GM12878 (cell line): ENCODE results near the gene ARHGEF1. TPM values are rescaled to one million over a fixed set of nuclear protein-coding genes. Genes with fewer than 3 reads are reported as not detected.

Experiments
- ATAC-seq: fragments of 200-7000 bp; cut with Tn5 transposase; 3 replicates; pipeline ENCODE4 v1.9.1; 2020; ENCODE audit warnings: mild to moderate bottlenecking, moderate library complexity
- Bru-seq: library from RNA; stranded (reverse); fragments of 400-500 nt; gene quantifications from one replicate; lab custom pipeline; 2021; lab: Mats Ljungman, UMichigan
- BruChase-seq, 2 experiments: library from RNA; stranded (reverse); fragments of 400-500 nt; gene quantifications; one replicate each; lab custom pipeline; 2021; lab: Mats Ljungman, UMichigan
- BruUV-seq: library from RNA; stranded (reverse); fragments of 400-500 nt; replicated peaks from 2 replicates; lab custom pipeline; 2021; lab: Mats Ljungman, UMichigan
- CTCF ChIA-PET: fragments of 300-600 bp; sonication (Branson Sonifier 250); formaldehyde crosslinking; extraction: SDS; loops from one replicate; lab custom pipeline; 2021; ENCODE audit warnings: inconsistent platforms; lab: Yijun Ruan, JAX
- POLR2A ChIA-PET: fragments of 350-600 bp; formaldehyde crosslinking; extraction: SDS; loops from one replicate; lab custom pipeline; 2021; ENCODE audit warnings: inconsistent platforms; lab: Charles Lee
- RAD21 ChIA-PET: fragments of 300-600 bp; sonication (Branson Sonifier 250); formaldehyde crosslinking; loops from one replicate; lab custom pipeline; 2023; ENCODE audit warnings: antibody characterized with exemption; ENCODE audit not compliant: unreplicated experiment; lab: Charles Lee
- SMC1A ChIA-PET: fragments of 300-600 bp; sonication (Branson Sonifier 250); formaldehyde crosslinking; loops from one replicate; lab custom pipeline; 2023; ENCODE audit not compliant: unreplicated experiment, uncharacterized antibody; lab: Charles Lee
- DNase-seq: peaks from one replicate; pipeline ENCODE4 v3.0.0-alpha.2; 2011; ENCODE audit warnings: low read depth, low spot score
- FAIRE-seq: peaks from 3 replicates; lab custom pipeline; 2011; peaks lifted over from hg19 to GRCh38; lab: Jason Lieb, UNC
- H2AFZ ChIP-seq: 2 replicates; pipeline ENCODE4 v1.6.0; 2011; ENCODE audit warnings: low read depth, low read length, control low read depth; ENCODE audit not compliant: control insufficient read depth
- H3K27ac ChIP-seq: 2 replicates; pipeline ENCODE4 v1.5.1; 2011; ENCODE audit warnings: control low read depth; ENCODE audit not compliant: control insufficient read depth, insufficient read depth
- H3K27me3 ChIP-seq, 2 experiments: replicated peaks in 1 of 2; 2 replicates each; pipeline versions ENCODE4 v1.6.0 to v1.6.1; 2011; ENCODE audit warnings: low read length in 1 of 2; ENCODE audit not compliant: control insufficient read depth in 2 of 2, insufficient read depth in 2 of 2
- H3K36me3 ChIP-seq, 2 experiments: 2 replicates each; pipeline ENCODE4 v1.5.1; 2011; ENCODE audit warnings: low read length in 1 of 2; ENCODE audit not compliant: control insufficient read depth in 2 of 2, insufficient read depth in 2 of 2
- H3K4me1 ChIP-seq: 2 replicates; pipeline ENCODE4 v1.6.1; 2011; ENCODE audit warnings: mild to moderate bottlenecking, low read length, moderate library complexity, mixed read lengths; ENCODE audit not compliant: control insufficient read depth, insufficient read depth
- H3K4me2 ChIP-seq: 2 replicates; pipeline ENCODE4 v1.6.0; 2011; ENCODE audit warnings: control low read depth; ENCODE audit not compliant: control insufficient read depth, insufficient read depth
- H3K4me3 ChIP-seq: fragments of 200-600 bp; sonication (generic); 2 replicates; pipeline ENCODE4 v1.5.1; 2016
- H3K79me2 ChIP-seq: 2 replicates; pipeline ENCODE4 v1.6.0; 2011; ENCODE audit warnings: low read length; ENCODE audit not compliant: control insufficient read depth, insufficient read depth
- H3K9ac ChIP-seq: 2 replicates; pipeline ENCODE4 v1.8.0; 2011; ENCODE audit warnings: low read length, control low read depth, mixed read lengths; ENCODE audit not compliant: control insufficient read depth, insufficient read depth
- H3K9me3 ChIP-seq: replicated peaks from 3 replicates; pipeline ENCODE4 v1.5.1; 2011; ENCODE audit warnings: mild to moderate bottlenecking, low read length; ENCODE audit not compliant: control insufficient read depth, insufficient read depth
- H4K20me1 ChIP-seq: 2 replicates; pipeline ENCODE4 v1.6.0; 2011; ENCODE audit not compliant: control insufficient read depth, insufficient read depth
- ASH2L ChIP-seq: fragments of 300-600, 200-600 bp; sonication (generic); IDR thresholded peaks from 2 replicates; pipeline ENCODE4 v1.6.1; 2017; ENCODE audit warnings: low read depth, mild to moderate bottlenecking, borderline replicate concordance
- CHD4 ChIP-seq: fragments of 200-600 bp; sonication (generic); IDR thresholded peaks from 2 replicates; pipeline ENCODE4 v1.6.1; 2016; ENCODE audit warnings: mild to moderate bottlenecking
- EED ChIP-seq: sonication (generic); IDR thresholded peaks from 2 replicates; pipeline ENCODE4 v1.6.1; 2016; ENCODE audit warnings: antibody characterized with exemption, low read depth
- IKZF1 ChIP-seq: fragments of 450-650 bp; conservative IDR thresholded peaks from 2 replicates; pipeline ENCODE4 v1.6.1; 2017; ENCODE audit warnings: antibody characterized with exemption, mild to moderate bottlenecking
- MYC ChIP-seq: IDR thresholded peaks from 2 replicates; pipeline ENCODE4 v1.6.1; 2011; ENCODE audit warnings: mild to moderate bottlenecking, low read length, moderate library complexity, inconsistent platforms; ENCODE audit not compliant: insufficient read depth, insufficient replicate concordance, insufficient read length, severe bottlenecking
- POLR2A ChIP-seq: IDR thresholded peaks from 2 replicates; pipeline ENCODE4 v1.6.1; 2011; ENCODE audit warnings: low read depth, mild to moderate bottlenecking, low read length
- SPI1 ChIP-seq: IDR thresholded peaks from 2 replicates; pipeline ENCODE4 v1.6.1; 2011; ENCODE audit warnings: low read depth, mild to moderate bottlenecking, low read length, moderate library complexity, borderline replicate concordance; ENCODE audit not compliant: insufficient read depth
- SREBF2 ChIP-seq: IDR thresholded peaks from 2 replicates; pipeline ENCODE4 v1.6.1; 2012; ENCODE audit warnings: mild to moderate bottlenecking, low read length
- WGBS: methylation state at CpG from one replicate; pipeline ENCODE4 v1.1.6; 2016; ENCODE audit warnings: low lambda C conversion rate; ENCODE audit not compliant: insufficient replicate concordance, insufficient coverage; ENCODE audit errors: missing lambda C conversion rate; 5-methylcytosine and 5-hydroxymethylcytosine counted together
- in situ Hi-C: fragments of 300-500 bp; cut with MboI; formaldehyde crosslinking; loops from 9 replicates; pipeline ENCODE4 v1.14.3; 2018; ENCODE audit warnings: mixed read lengths
- intact Hi-C: fragments of 100-400 bp; cut with micrococcal nuclease; formaldehyde crosslinking; loops from one replicate; pipeline ENCODE4 v1.14.2; 2022; ENCODE audit not compliant: unreplicated experiment
- long read RNA-seq, 2 experiments: library from polyadenylated mRNA; unstranded; transcript quantifications; one replicate each; pipeline ENCODE4 v2.0.0, GENCODE V29; 2019 to 2020
- polyA minus RNA-seq, 3 experiments: library from RNA; depleted of rRNA, polyadenylated mRNA; stranded (reverse); fragments of >200 nt; gene quantifications; 2 replicates each; pipeline ENCODE4 v1.2.3, GENCODE V29; 2011
- polyA plus RNA-seq, 11 experiments: library from polyadenylated mRNA; depleted of rRNA in 4 of 11; unstranded in 6 of 11; stranded (reverse) in 5 of 11; fragments of >200 nt; fragmentation: Nextera tagmentation in 4 of 11; fragmentation: Illumina TruSeq in 1 of 11; extraction: Ambion mirVana in 4 of 11; extraction: Trizol in 1 of 11; gene quantifications; 1 replicate in 1 of 11; 2 replicates in 10 of 11; pipeline versions ENCODE4 v1.2.1 to v1.2.3, GENCODE V29; 2011 to 2016; ENCODE audit warnings: inconsistent platforms in 2 of 11, missing spikeins in 2 of 11, low read depth in 1 of 11
- total RNA-seq, 4 experiments: library from RNA; depleted of rRNA in 3 of 4; stranded (reverse); fragments of >200 nt in 3 of 4; fragmentation: Illumina TruSeq in 1 of 4; extraction: Trizol in 1 of 4; gene quantifications; 2 replicates each; pipeline versions ENCODE4 v1.2.1 to v1.2.3, GENCODE V29; 2013 to 2021
- TF ChIP-seq, protein P1 (sequence below): IDR thresholded peaks from 2 replicates; pipeline ENCODE4 v1.6.1; 2011; ENCODE audit warnings: borderline replicate concordance, low read depth, mild to moderate bottlenecking, moderate library complexity, low read length; ENCODE audit not compliant: insufficient read depth, poor library complexity, severe bottlenecking
- TF ChIP-seq, protein P2 (sequence below): fragments of 450-650 bp; conservative IDR thresholded peaks from 2 replicates; pipeline ENCODE4 v1.6.1; 2017; ENCODE audit warnings: mild to moderate bottlenecking, moderate library complexity

ARHGEF1 gene, protein sequence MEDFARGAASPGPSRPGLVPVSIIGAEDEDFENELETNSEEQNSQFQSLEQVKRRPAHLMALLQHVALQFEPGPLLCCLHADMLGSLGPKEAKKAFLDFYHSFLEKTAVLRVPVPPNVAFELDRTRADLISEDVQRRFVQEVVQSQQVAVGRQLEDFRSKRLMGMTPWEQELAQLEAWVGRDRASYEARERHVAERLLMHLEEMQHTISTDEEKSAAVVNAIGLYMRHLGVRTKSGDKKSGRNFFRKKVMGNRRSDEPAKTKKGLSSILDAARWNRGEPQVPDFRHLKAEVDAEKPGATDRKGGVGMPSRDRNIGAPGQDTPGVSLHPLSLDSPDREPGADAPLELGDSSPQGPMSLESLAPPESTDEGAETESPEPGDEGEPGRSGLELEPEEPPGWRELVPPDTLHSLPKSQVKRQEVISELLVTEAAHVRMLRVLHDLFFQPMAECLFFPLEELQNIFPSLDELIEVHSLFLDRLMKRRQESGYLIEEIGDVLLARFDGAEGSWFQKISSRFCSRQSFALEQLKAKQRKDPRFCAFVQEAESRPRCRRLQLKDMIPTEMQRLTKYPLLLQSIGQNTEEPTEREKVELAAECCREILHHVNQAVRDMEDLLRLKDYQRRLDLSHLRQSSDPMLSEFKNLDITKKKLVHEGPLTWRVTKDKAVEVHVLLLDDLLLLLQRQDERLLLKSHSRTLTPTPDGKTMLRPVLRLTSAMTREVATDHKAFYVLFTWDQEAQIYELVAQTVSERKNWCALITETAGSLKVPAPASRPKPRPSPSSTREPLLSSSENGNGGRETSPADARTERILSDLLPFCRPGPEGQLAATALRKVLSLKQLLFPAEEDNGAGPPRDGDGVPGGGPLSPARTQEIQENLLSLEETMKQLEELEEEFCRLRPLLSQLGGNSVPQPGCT
- 129 and 142 TPM in 2 replicates for total RNA-seq (2013; cell fraction: nucleolus; rRNA removed)
- 63.3 and 67.8 TPM in 2 replicates for total RNA-seq (2014; rRNA removed)
- total RNA-seq (2014; rRNA removed; fragmentation: Illumina TruSeq; extraction: Trizol), result 21.2 and 21.7 TPM in 2 replicates
- 185 and 207 TPM in 2 replicates for total RNA-seq (2021)
- polyA plus RNA-seq (2011; ENCODE audit: low read depth), result 58.7 TPM
- 22.5 and 40.1 TPM in 2 replicates for polyA plus RNA-seq (2011; rRNA removed)
- polyA plus RNA-seq (2011; cell fraction: cytosol; rRNA removed), result 52.3 and 74.7 TPM in 2 replicates
- polyA plus RNA-seq (2011; cell fraction: nucleus; rRNA removed), result 425 and 583 TPM in 2 replicates
- 158 and 192 TPM in 2 replicates for polyA plus RNA-seq (2012)
- 13.4 and 35.3 TPM in 2 replicates for polyA plus RNA-seq (2014; fragmentation: Illumina TruSeq; extraction: Trizol)
- polyA plus RNA-seq (2014; fragmentation: Nextera tagmentation; extraction: Ambion mirVana), result 1 to 10 TPM; 1.2 to 5.9 TPM
- 151 and 182 TPM in 2 replicates for polyA plus RNA-seq (2014; rRNA removed)
- polyA plus RNA-seq (2016; fragmentation: Nextera tagmentation; extraction: Ambion mirVana), result 100 to 1,000 TPM in 1 of 2 experiments, 10 to 100 TPM in 1; 89.7 to 110 TPM
- polyA minus RNA-seq (2011; rRNA and poly(A)+ RNA removed), result 21.7 and 42.7 TPM in 2 replicates
- 28.9 and 30.2 TPM in 2 replicates for polyA minus RNA-seq (2011; cell fraction: cytosol; rRNA and poly(A)+ RNA removed)
- polyA minus RNA-seq (2011; cell fraction: nucleus; rRNA and poly(A)+ RNA removed), result 40.9 and 71.2 TPM in 2 replicates
- percentile 82 among the genes with signal in this experiment for Bru-seq, nascent RNA
- BruChase-seq, experiment 1, labeled RNA remaining after a 6-hour chase, result percentile 93 among the genes with signal in this experiment
- percentile 85 among the genes with signal in this experiment for BruChase-seq, experiment 2, labeled RNA remaining after a 2-hour chase
- long read RNA-seq, experiment 1, transcript ARHGEF1-203 (29 exons, 3,243 nt), result major isoform, 7 of 26 reads
- long read RNA-seq, experiment 1, partial matches to known transcripts, result 3 of 26 reads
- long read RNA-seq, experiment 1, other reads (novel, unspliced or antisense), result 15 of 26 reads
- long read RNA-seq, experiment 2, partial matches to known transcripts, result 1 of 2 reads
- long read RNA-seq, experiment 2, other reads (novel, unspliced or antisense), result 1 of 2 reads

DNA sequence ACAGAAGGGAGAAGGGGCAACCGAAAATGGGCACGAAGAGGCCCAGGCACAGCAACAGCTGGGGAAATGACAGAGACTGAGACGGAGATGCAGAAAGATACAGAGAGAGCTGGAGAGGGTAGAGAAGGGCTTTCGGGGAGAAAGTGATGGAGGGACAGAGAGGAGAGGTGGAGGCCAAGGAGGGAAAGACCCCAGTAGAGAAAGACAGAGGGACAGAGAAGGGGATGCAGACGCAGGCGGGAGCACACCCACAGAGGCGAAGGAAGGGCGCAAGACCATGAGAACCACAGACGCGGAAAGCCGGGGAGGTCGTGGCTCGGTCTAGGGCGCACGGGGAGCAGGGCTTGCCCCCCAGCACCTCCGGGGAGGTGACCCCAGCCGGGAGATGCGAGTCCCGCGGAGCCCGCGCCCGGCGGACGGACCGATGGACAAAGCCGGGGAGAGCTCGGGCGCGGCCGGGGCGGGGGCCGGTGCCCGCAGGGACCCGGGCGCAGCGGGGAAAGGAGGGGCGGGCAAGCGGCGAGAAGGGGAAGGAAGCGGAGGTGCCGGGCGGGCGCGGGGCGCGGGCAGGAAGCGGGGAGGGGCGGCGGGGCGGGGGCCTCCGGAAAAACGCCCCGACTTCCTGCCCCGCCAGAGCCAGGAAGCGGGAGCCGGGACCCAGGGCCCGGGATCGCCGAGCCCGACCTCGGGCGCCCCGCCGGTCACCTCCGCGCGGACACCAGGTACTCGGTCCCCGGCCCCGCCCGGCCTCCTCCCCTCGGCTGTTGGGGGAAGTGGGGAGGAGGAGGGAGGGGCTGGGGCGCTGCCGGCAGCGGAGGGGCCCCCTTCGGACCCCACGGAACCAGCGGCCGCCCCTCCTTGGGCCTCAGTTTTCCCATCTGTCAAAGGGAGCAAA lies at the start of gene ARHGEF1:
TSS of gene ARHGEF1 (plus strand) at position 617 of the 895 bp plus-strand sequence. CDS start 4,899 bp downstream, outside the sequence.
- Histone ChIP-seq H3K9me3 (no peaks in the 10 kb centered on the region), H4K20me1 (no peaks in the 10 kb centered on the region), H3K36me3 (peaks cover 4 to 7% of the 10 kb centered on the region in 2 experiments; a peak in 3 of 4 replicates), H2AFZ (peak within 1 kb of the TSS; percentile 42), H3K4me1 (peaks cover 34% of the 10 kb centered on the region), H3K27ac (peak within 1 kb of the TSS; percentile 87), H3K4me3 (peak within 1 kb of the TSS; percentile 89), H3K27me3 (no peaks in the 10 kb centered on the region), H3K4me2 (peak within 1 kb of the TSS; percentile 90), H3K9ac (peak within 1 kb of the TSS; percentile 73), H3K79me2 (peaks cover 73% of the 10 kb centered on the region)
- 0% methylated on average over 26 of the region's 80 CpGs for WGBS
- ChIA-PET SMC1A (interaction anchor here (0.7 to 2.1 kb wide), 2 partner anchors 20 to 23 kb away, joined by 3 to 6 read pairs; partner anchors contain the start of gene RPS19), CTCF (interaction anchor here (6.2 to 10.8 kb wide), 2 partner anchors 8 to 23 kb away, joined by 49 to 136 read pairs; partner anchors contain the start of genes CD79A and RPS19), POLR2A (interaction anchor here (0.6 to 6.9 kb wide), 8 partner anchors 10 to 623 kb away, joined by 3 to 90 read pairs (median 6); partner anchors contain the start of gene RPS19), RAD21 (interaction anchor here (7.1 kb wide), 1 partner anchor 9 kb away, joined by 120 read pairs; the partner anchor contains the start of gene CD79A)
- intact Hi-C loops, result no loop called here
- ATAC-seq (peak; percentile 36), FAIRE-seq (peak; percentile 18), DNase-seq (no peak)
- in situ Hi-C loops, result no loop called here
- no TSS peak for BruUV-seq
- TF ChIP-seq, protein P1, sequence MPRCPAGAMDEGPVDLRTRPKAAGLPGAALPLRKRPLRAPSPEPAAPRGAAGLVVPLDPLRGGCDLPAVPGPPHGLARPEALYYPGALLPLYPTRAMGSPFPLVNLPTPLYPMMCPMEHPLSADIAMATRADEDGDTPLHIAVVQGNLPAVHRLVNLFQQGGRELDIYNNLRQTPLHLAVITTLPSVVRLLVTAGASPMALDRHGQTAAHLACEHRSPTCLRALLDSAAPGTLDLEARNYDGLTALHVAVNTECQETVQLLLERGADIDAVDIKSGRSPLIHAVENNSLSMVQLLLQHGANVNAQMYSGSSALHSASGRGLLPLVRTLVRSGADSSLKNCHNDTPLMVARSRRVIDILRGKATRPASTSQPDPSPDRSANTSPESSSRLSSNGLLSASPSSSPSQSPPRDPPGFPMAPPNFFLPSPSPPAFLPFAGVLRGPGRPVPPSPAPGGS, result peak; percentile 87
- peak; percentile 31 for TF ChIP-seq MYC
- no peak for TF ChIP-seq ASH2L
- TF ChIP-seq SPI1, result no peak
- peak; percentile 70; the same call in 1 of the 2 replicates for TF ChIP-seq POLR2A
- no peak for TF ChIP-seq CHD4
- peak; percentile 80 for TF ChIP-seq IKZF1
- TF ChIP-seq, protein P2, sequence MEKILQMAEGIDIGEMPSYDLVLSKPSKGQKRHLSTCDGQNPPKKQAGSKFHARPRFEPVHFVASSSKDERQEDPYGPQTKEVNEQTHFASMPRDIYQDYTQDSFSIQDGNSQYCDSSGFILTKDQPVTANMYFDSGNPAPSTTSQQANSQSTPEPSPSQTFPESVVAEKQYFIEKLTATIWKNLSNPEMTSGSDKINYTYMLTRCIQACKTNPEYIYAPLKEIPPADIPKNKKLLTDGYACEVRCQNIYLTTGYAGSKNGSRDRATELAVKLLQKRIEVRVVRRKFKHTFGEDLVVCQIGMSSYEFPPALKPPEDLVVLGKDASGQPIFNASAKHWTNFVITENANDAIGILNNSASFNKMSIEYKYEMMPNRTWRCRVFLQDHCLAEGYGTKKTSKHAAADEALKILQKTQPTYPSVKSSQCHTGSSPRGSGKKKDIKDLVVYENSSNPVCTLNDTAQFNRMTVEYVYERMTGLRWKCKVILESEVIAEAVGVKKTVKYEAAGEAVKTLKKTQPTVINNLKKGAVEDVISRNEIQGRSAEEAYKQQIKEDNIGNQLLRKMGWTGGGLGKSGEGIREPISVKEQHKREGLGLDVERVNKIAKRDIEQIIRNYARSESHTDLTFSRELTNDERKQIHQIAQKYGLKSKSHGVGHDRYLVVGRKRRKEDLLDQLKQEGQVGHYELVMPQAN, result 0 out of 2 replicates have a peak, but pooled peaks have one; percentile 49
- no peak for TF ChIP-seq SREBF2
- TF ChIP-seq EED, result no peak
